Neural progenitor cell (in vitro differentiated cells): ENCODE results near the gene HES5. TPM values are rescaled to one million over a fixed set of nuclear protein-coding genes. Genes with fewer than 3 reads are reported as not detected.
A peak's percentile ranks its signal among the peaks of the same experiment; 100 is the strongest.

Source experiments
- DNase-seq: peaks from one replicate; pipeline ENCODE4 v3.0.0-alpha.2; 2016; ENCODE audit warnings: low spot score
- H2AFZ ChIP-seq: fragments of 200-600 bp; sonication (generic); replicated peaks from 2 replicates; pipeline ENCODE4 v1.6.1; 2016; ENCODE audit warnings: antibody characterized with exemption
- H3F3A ChIP-seq: fragments of 200-600 bp; sonication (generic); 2 replicates; pipeline ENCODE4 v1.6.1; 2016; ENCODE audit warnings: antibody characterized with exemption, low read depth
- H3K27ac ChIP-seq: fragments of 200-600 bp; sonication (generic); 2 replicates; pipeline ENCODE4 v1.5.1; 2016; ENCODE audit warnings: mild to moderate bottlenecking
- H3K27me3 ChIP-seq: fragments of 200-600 bp; sonication (generic); 2 replicates; pipeline ENCODE4 v1.6.1; 2016; ENCODE audit warnings: mild to moderate bottlenecking, moderate library complexity
- H3K36me3 ChIP-seq: fragments of 200-600 bp; sonication (generic); 2 replicates; pipeline ENCODE4 v1.5.1; 2016
- H3K4me1 ChIP-seq: fragments of 200-600 bp; sonication (generic); 2 replicates; pipeline ENCODE4 v1.6.1; 2016; ENCODE audit warnings: mixed run types
- H3K4me2 ChIP-seq: fragments of 200-600 bp; sonication (generic); 2 replicates; pipeline ENCODE4 v1.6.1; 2016
- H3K4me3 ChIP-seq: fragments of 200-600 bp; sonication (generic); 2 replicates; pipeline ENCODE4 v1.5.1; 2016
- H3K79me2 ChIP-seq: fragments of 200-600 bp; sonication (generic); 2 replicates; pipeline ENCODE4 v1.6.1; 2016; ENCODE audit warnings: low read depth
- H3K9ac ChIP-seq: fragments of 200-600 bp; sonication (generic); 2 replicates; pipeline ENCODE4 v1.6.1; 2016
- H3K9me3 ChIP-seq: fragments of 200-600 bp; sonication (generic); 2 replicates; pipeline ENCODE4 v1.5.1; 2016; ENCODE audit warnings: low read depth
- H4K20me1 ChIP-seq: fragments of 200-600 bp; sonication (generic); 2 replicates; pipeline ENCODE4 v1.6.1; 2016; ENCODE audit warnings: low read depth
- H3K27ac Mint-ChIP-seq: 3 replicates; pipeline ENCODE4 v1.8.0; 2021; ENCODE audit warnings: mixed read lengths
- H3K27me3 Mint-ChIP-seq: 2 replicates; pipeline ENCODE4 v1.8.0; 2022; ENCODE audit warnings: low read depth, mild to moderate bottlenecking, inconsistent platforms, moderate library complexity, mixed read lengths; ENCODE audit not compliant: insufficient read depth
- H3K36me3 Mint-ChIP-seq: 3 replicates; pipeline ENCODE4 v1.8.0; 2021; ENCODE audit warnings: mixed read lengths
- H3K4me1 Mint-ChIP-seq: 3 replicates; pipeline ENCODE4 v1.8.0; 2021; ENCODE audit warnings: mixed read lengths
- H3K4me3 Mint-ChIP-seq: 3 replicates; pipeline ENCODE4 v1.8.0; 2021; ENCODE audit warnings: mild to moderate bottlenecking, moderate library complexity, mixed read lengths
- H3K9me3 Mint-ChIP-seq: 3 replicates; pipeline ENCODE4 v1.8.0; 2020; ENCODE audit warnings: mixed read lengths
- CTCF ChIP-seq: fragments of 200-600 bp; sonication (generic); IDR thresholded peaks from 2 replicates; pipeline ENCODE4 v1.5.1; 2017; ENCODE audit warnings: antibody characterized with exemption, mild to moderate bottlenecking
- EZH2 ChIP-seq: fragments of 200-600 bp; sonication (generic); IDR thresholded peaks from 2 replicates; pipeline ENCODE4 v1.6.1; 2017; ENCODE audit warnings: antibody characterized with exemption, mild to moderate bottlenecking, moderate library complexity
- EZH2phosphoT487 ChIP-seq: fragments of 200-600 bp; sonication (generic); IDR thresholded peaks from 2 replicates; pipeline ENCODE4 v1.6.1; 2017; ENCODE audit warnings: antibody characterized with exemption
- total RNA-seq: library from RNA; depleted of rRNA; stranded (reverse); fragments of >200 nt; gene quantifications from 2 replicates; pipeline ENCODE4 v1.2.3, GENCODE V29; 2015; ENCODE audit warnings: low replicate concordance

HES5 gene
- total RNA-seq, 1 donor from 2014 or later: 6.4 TPM

GRCh38 chr1:2535455-2535854 is 5.4 kb upstream of the HES5 start:
- no peaks in the 10 kb centered on the region for H3K79me2 ChIP-seq
- H3K36me3 ChIP-seq: no peaks in the 10 kb centered on the region
- Mint-ChIP-seq H3K36me3 (no peaks in the 10 kb centered on the region), H3K9me3 (no peaks in the 10 kb centered on the region), H3K4me3 (no peak overlapping the region), H3K27me3 (peaks cover 32% of the 10 kb centered on the region), H3K4me1 (peaks cover 56% of the 10 kb centered on the region), H3K27ac (no peak overlapping the region)
- no peak overlapping the region for H2AFZ ChIP-seq
- H4K20me1 ChIP-seq: no peaks in the 10 kb centered on the region
- H3K27ac ChIP-seq: no peak overlapping the region
- H3K4me1 ChIP-seq: peaks cover 54% of the 10 kb centered on the region
- no peak overlapping the region for H3K9ac ChIP-seq
- peak overlapping the region; percentile 21 for H3K4me2 ChIP-seq
- no peaks in the 10 kb centered on the region for H3K9me3 ChIP-seq
- no peak overlapping the region for H3K4me3 ChIP-seq
- H3F3A ChIP-seq: peaks cover 20% of the 10 kb centered on the region
- peaks cover 100% of the 10 kb centered on the region for H3K27me3 ChIP-seq
- TF ChIP-seq EZH2 (no peak), EZH2phosphoT487 (no peak), CTCF (no peak)
- peak; percentile 87 for DNase-seq

GRCh38 chr1:2534687-2535441 is 4.8 kb upstream of the HES5 start:
- Mint-ChIP-seq H3K36me3 (no peaks in the 10 kb centered on the region), H3K4me3 (peak overlapping the region; percentile 68), H3K9me3 (no peaks in the 10 kb centered on the region), H3K27ac (peak overlapping the region; percentile 92), H3K4me1 (peaks cover 56% of the 10 kb centered on the region), H3K27me3 (peaks cover 32% of the 10 kb centered on the region)
- H3K79me2 ChIP-seq: no peaks in the 10 kb centered on the region
- peaks cover 50% of the 10 kb centered on the region for H3K4me1 ChIP-seq
- no peak for DNase-seq
- H3K9ac ChIP-seq: no peak overlapping the region
- H3K4me3 ChIP-seq: no peak overlapping the region
- H3K4me2 ChIP-seq: peak overlapping the region; percentile 21
- no peak overlapping the region for H2AFZ ChIP-seq
- TF ChIP-seq CTCF (no peak), EZH2phosphoT487 (no peak), EZH2 (no peak)
- peaks cover 16% of the 10 kb centered on the region for H3F3A ChIP-seq
- no peaks in the 10 kb centered on the region for H3K9me3 ChIP-seq
- H3K27me3 ChIP-seq: peaks cover 100% of the 10 kb centered on the region
- no peaks in the 10 kb centered on the region for H3K36me3 ChIP-seq
- no peak overlapping the region for H3K27ac ChIP-seq
- peaks cover 2% of the 10 kb centered on the region for H4K20me1 ChIP-seq

GRCh38 chr1:2534315-2534686 is 4.2 kb upstream of the HES5 start:
- Mint-ChIP-seq H3K27me3 (peaks cover 30% of the 10 kb centered on the region), H3K36me3 (no peaks in the 10 kb centered on the region), H3K4me1 (peaks cover 56% of the 10 kb centered on the region), H3K27ac (no peak overlapping the region), H3K9me3 (no peaks in the 10 kb centered on the region), H3K4me3 (no peak overlapping the region)
- H3K27ac ChIP-seq: no peak overlapping the region
- H3K4me2 ChIP-seq: no peak overlapping the region
- no peak for DNase-seq
- no peaks in the 10 kb centered on the region for H3K36me3 ChIP-seq
- H3K79me2 ChIP-seq: no peaks in the 10 kb centered on the region
- H3K9ac ChIP-seq: no peak overlapping the region
- peaks cover 4% of the 10 kb centered on the region for H4K20me1 ChIP-seq
- H3F3A ChIP-seq: peaks cover 14% of the 10 kb centered on the region
- peaks cover 100% of the 10 kb centered on the region for H3K27me3 ChIP-seq
- H3K4me1 ChIP-seq: peaks cover 49% of the 10 kb centered on the region
- no peaks in the 10 kb centered on the region for H3K9me3 ChIP-seq
- TF ChIP-seq EZH2: no peak
- TF ChIP-seq EZH2phosphoT487: no peak
- no peak for TF ChIP-seq CTCF
- no peak overlapping the region for H3K4me3 ChIP-seq
- H2AFZ ChIP-seq: no peak overlapping the region
